Measurements from ENCODE around the gene NKPD1. TPM values are rescaled to one million over a fixed set of nuclear protein-coding genes. Genes with fewer than 3 reads are reported as not detected.
A peak's percentile ranks its signal among the peaks of the same experiment; 100 is the strongest.

The NKPD1 gene
- total RNA-seq, 1 donor from 2014 or later, result 0.10 TPM

DNA sequence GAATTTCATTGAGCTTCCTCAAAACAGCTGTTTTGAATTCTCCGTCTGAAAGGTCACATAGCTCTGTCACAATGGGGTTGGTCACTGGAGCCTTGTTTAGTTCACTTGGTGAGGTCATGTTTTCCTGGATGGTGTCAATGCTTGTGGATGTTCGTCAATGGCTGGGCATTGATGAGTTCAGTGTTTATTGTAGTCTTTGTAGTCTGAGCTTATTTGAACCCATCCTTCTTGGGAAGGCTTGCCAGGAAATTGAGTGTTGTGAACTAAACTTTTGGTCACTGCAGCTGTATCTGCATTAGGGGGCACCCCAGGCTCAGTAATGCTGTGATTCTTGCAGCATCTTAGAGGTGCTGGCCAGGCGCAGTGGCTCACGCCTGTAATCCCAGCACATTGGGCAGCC lies 39.8 kb upstream of the NKPD1 start:
- no peak overlapping the region for H3K4me3 Mint-ChIP-seq (ENCODE audit: unreplicated experiment)
- H3K27me3 Mint-ChIP-seq (ENCODE audit: low read depth), result no peaks in the 10 kb centered on the region
- no peaks in the 10 kb centered on the region for H3K9me3 Mint-ChIP-seq (ENCODE audit: low read depth)
- peaks cover 3% of the 10 kb centered on the region for H3K36me3 Mint-ChIP-seq (ENCODE audit: low read depth)
- no peaks in the 10 kb centered on the region for H3K4me1 Mint-ChIP-seq (ENCODE audit: low read depth)
- TF ChIP-seq, protein P1, sequence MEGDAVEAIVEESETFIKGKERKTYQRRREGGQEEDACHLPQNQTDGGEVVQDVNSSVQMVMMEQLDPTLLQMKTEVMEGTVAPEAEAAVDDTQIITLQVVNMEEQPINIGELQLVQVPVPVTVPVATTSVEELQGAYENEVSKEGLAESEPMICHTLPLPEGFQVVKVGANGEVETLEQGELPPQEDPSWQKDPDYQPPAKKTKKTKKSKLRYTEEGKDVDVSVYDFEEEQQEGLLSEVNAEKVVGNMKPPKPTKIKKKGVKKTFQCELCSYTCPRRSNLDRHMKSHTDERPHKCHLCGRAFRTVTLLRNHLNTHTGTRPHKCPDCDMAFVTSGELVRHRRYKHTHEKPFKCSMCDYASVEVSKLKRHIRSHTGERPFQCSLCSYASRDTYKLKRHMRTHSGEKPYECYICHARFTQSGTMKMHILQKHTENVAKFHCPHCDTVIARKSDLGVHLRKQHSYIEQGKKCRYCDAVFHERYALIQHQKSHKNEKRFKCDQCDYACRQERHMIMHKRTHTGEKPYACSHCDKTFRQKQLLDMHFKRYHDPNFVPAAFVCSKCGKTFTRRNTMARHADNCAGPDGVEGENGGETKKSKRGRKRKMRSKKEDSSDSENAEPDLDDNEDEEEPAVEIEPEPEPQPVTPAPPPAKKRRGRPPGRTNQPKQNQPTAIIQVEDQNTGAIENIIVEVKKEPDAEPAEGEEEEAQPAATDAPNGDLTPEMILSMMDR (IDR thresholded peaks at IDR 0.05), result peak; percentile 77
- no peak for DNase-seq (ENCODE audit: low spot score)
- H3K27ac Mint-ChIP-seq (ENCODE audit: unreplicated experiment), result no peak overlapping the region

GRCh38 chr19:45195764-45196163 lies 35.0 kb upstream of the NKPD1 start:
- H3K27me3 Mint-ChIP-seq (ENCODE audit: low read depth), result no peaks in the 10 kb centered on the region
- H3K4me1 Mint-ChIP-seq (ENCODE audit: low read depth), result no peaks in the 10 kb centered on the region
- TF ChIP-seq, protein P1 (IDR thresholded peaks at IDR 0.05), result no peak
- no peak overlapping the region for H3K27ac Mint-ChIP-seq (ENCODE audit: unreplicated experiment)
- H3K4me3 Mint-ChIP-seq (ENCODE audit: unreplicated experiment), result no peak overlapping the region
- H3K36me3 Mint-ChIP-seq (ENCODE audit: low read depth), result peaks cover 6% of the 10 kb centered on the region
- H3K9me3 Mint-ChIP-seq (ENCODE audit: low read depth), result no peaks in the 10 kb centered on the region
- no peak for DNase-seq (ENCODE audit: low spot score)

DNA sequence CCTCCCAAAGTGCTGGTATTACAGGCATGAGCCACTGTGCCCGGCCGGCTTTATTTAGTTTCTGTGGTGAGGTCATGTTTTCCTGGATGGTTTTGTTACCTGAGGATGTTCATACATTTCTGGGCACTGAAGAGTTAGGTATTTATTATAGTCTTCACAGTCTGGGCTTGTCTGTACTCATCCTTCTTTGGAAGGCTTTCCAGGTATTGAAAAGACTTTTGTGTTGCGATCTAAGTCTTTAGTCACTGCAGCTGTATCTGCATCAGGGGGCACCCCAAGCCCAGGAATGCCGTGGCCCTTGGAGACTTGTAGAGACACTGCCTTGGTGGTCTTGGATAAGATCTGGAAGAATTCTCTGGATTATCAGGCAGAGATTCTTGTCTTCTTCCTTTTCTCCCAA lies 30.6 kb upstream of the NKPD1 start:
- no peak for DNase-seq (ENCODE audit: low spot score)
- Mint-ChIP-seq H3K36me3 (ENCODE audit: low read depth) (peaks cover 10% of the 10 kb centered on the region), H3K4me1 (ENCODE audit: low read depth) (peaks cover 7% of the 10 kb centered on the region), H3K27me3 (ENCODE audit: low read depth) (no peaks in the 10 kb centered on the region), H3K4me3 (ENCODE audit: unreplicated experiment) (no peak overlapping the region), H3K9me3 (ENCODE audit: low read depth) (peaks cover 7% of the 10 kb centered on the region), H3K27ac (ENCODE audit: unreplicated experiment) (no peak overlapping the region)
- TF ChIP-seq, protein P1 (IDR thresholded peaks at IDR 0.05), result no peak

- H3K27me3 Mint-ChIP-seq (ENCODE audit: low read depth), result no peaks in the 10 kb centered on the region
- H3K9me3 Mint-ChIP-seq (ENCODE audit: low read depth), result peaks cover 7% of the 10 kb centered on the region
- peaks cover 10% of the 10 kb centered on the region for H3K4me1 Mint-ChIP-seq (ENCODE audit: low read depth)
- H3K27ac Mint-ChIP-seq (ENCODE audit: unreplicated experiment), result no peak overlapping the region
- no peak overlapping the region for H3K4me3 Mint-ChIP-seq (ENCODE audit: unreplicated experiment)
- peaks cover 11% of the 10 kb centered on the region for H3K36me3 Mint-ChIP-seq (ENCODE audit: low read depth)
- TF ChIP-seq, protein P1 (IDR thresholded peaks at IDR 0.05), result no peak
- no peak for DNase-seq (ENCODE audit: low spot score)
These were observed 29.2 kb upstream of the NKPD1 start for GRCh38 chr19:45189971-45190370.

- no peak for DNase-seq (ENCODE audit: low spot score)
- Mint-ChIP-seq H3K27ac (ENCODE audit: unreplicated experiment) (no peak overlapping the region), H3K4me1 (ENCODE audit: low read depth) (peaks cover 10% of the 10 kb centered on the region), H3K27me3 (ENCODE audit: low read depth) (no peaks in the 10 kb centered on the region), H3K4me3 (ENCODE audit: unreplicated experiment) (no peak overlapping the region), H3K9me3 (ENCODE audit: low read depth) (peaks cover 7% of the 10 kb centered on the region), H3K36me3 (ENCODE audit: low read depth) (peaks cover 12% of the 10 kb centered on the region)
- TF ChIP-seq, protein P1 (IDR thresholded peaks at IDR 0.05), result peak; percentile 73
These were observed 26.8 kb upstream of the NKPD1 start for GRCh38 chr19:45187421-45188100.
